Loucy (cell line): Measurements from ENCODE around the gene TMEFF1.
"Not testable (repeated sequence)": the region's sequence is repeated elsewhere in the genome, so short reads cannot be mapped to it uniquely, and the experiment has no call there.

Experiments used
- H2AFZ ChIP-seq: fragments of 200-600 bp; sonication (generic); 2 replicates; pipeline ENCODE4 v1.6.0; 2016; ENCODE audit warnings: antibody characterized with exemption, mild to moderate bottlenecking, low read length, moderate library complexity
- H3F3A ChIP-seq: fragments of 200-600 bp; 2 replicates; pipeline ENCODE4 v1.6.0; 2016; ENCODE audit warnings: antibody characterized with exemption, low read depth, mild to moderate bottlenecking
- H3K27me3 ChIP-seq: fragments of 200-600 bp; sonication (generic); 2 replicates; pipeline ENCODE4 v1.6.1; 2014; ENCODE audit warnings: low read length, mild to moderate bottlenecking; ENCODE audit not compliant: insufficient read depth, poor library complexity, severe bottlenecking
- H3K36me3 ChIP-seq: fragments of 200-600 bp; sonication (generic); 2 replicates; pipeline ENCODE4 v1.6.1; 2016; ENCODE audit warnings: low read length; ENCODE audit not compliant: insufficient read depth
- H3K4me1 ChIP-seq: fragments of 200-600 bp; sonication (generic); 2 replicates; pipeline ENCODE4 v1.5.1; 2014; ENCODE audit warnings: low read length, mild to moderate bottlenecking; ENCODE audit not compliant: insufficient read depth, poor library complexity, severe bottlenecking
- H3K4me2 ChIP-seq: fragments of 200-600 bp; sonication (generic); 2 replicates; pipeline ENCODE4 v1.6.0; 2014; ENCODE audit warnings: antibody characterized with exemption, low read length, low read depth, mild to moderate bottlenecking; ENCODE audit not compliant: poor library complexity, severe bottlenecking
- H3K4me3 ChIP-seq: fragments of 200-600 bp; sonication (generic); 2 replicates; pipeline ENCODE4 v1.5.1; 2014; ENCODE audit warnings: low read length, mild to moderate bottlenecking, mixed read lengths; ENCODE audit not compliant: poor library complexity, severe bottlenecking
- H3K79me2 ChIP-seq: fragments of 200-600 bp; sonication (generic); 2 replicates; pipeline ENCODE4 v1.6.1; 2014; ENCODE audit warnings: low read length; ENCODE audit not compliant: insufficient read depth
- H3K9ac ChIP-seq: fragments of 200-600 bp; sonication (generic); 2 replicates; pipeline ENCODE4 v1.6.0; 2014; ENCODE audit warnings: mild to moderate bottlenecking, low read depth, low read length, moderate library complexity; ENCODE audit not compliant: poor library complexity, severe bottlenecking
- H3K9me2 ChIP-seq: fragments of 200-600 bp; sonication (generic); replicated peaks from 2 replicates; pipeline ENCODE4 v1.6.1; 2016; ENCODE audit warnings: low read depth, low read length, mixed read lengths
- H3K9me3 ChIP-seq: fragments of 200-600 bp; sonication (generic); 2 replicates; pipeline ENCODE4 v1.6.1; 2014; ENCODE audit warnings: mild to moderate bottlenecking, antibody characterized with exemption, low read length, low read depth; ENCODE audit not compliant: insufficient read depth
- H4K20me1 ChIP-seq: fragments of 200-600 bp; sonication (generic); 2 replicates; pipeline ENCODE4 v1.6.0; 2014; ENCODE audit warnings: antibody characterized with exemption, low read length, mild to moderate bottlenecking; ENCODE audit not compliant: insufficient read depth, poor library complexity, severe bottlenecking
- CTCF ChIP-seq: fragments of 200-600 bp; sonication (generic); conservative IDR thresholded peaks from 2 replicates; pipeline ENCODE4 v1.5.1; 2014; ENCODE audit warnings: mild to moderate bottlenecking, antibody characterized with exemption, low read length
- EZH2phosphoT487 ChIP-seq: fragments of 200-600 bp; IDR thresholded peaks from 2 replicates; pipeline ENCODE4 v1.6.1; 2018; ENCODE audit warnings: antibody characterized with exemption, mild to moderate bottlenecking, moderate library complexity, borderline replicate concordance

The TMEFF1 gene

GRCh38 chr9:100515578-100516494, 42.9 kb downstream of the TMEFF1 start:
- Histone ChIP-seq H3K4me1 (peaks cover 1% of the 10 kb centered on the region), H2AFZ (no peak overlapping the region), H3K27me3 (no peaks in the 10 kb centered on the region), H3K9me2 (no peaks in the 10 kb centered on the region), H3K36me3 (peaks cover under 1% of the 10 kb centered on the region; the same call in 1 of the 2 replicates), H3F3A (no peaks in the 10 kb centered on the region), H3K79me2 (no peaks in the 10 kb centered on the region), H3K9ac (no peak overlapping the region), H3K4me2 (no peak overlapping the region), H3K9me3 (no peaks in the 10 kb centered on the region), H4K20me1 (no peaks in the 10 kb centered on the region), H3K4me3 (no peak overlapping the region)
- TF ChIP-seq EZH2phosphoT487 (no peak), CTCF (no peak)

GRCh38 chr9:100521282-100521681, 48.3 kb downstream of the TMEFF1 start:
- Histone ChIP-seq H3K9me3 (no peaks in the 10 kb centered on the region), H3K36me3 (0 out of 2 replicates have a peak, but pooled peaks cover 4% of the 10 kb centered on the region), H3K9me2 (no peaks in the 10 kb centered on the region), H3K4me2 (peak overlapping the region; percentile 50), H3K4me1 (peaks cover 12% of the 10 kb centered on the region), H4K20me1 (no peaks in the 10 kb centered on the region), H3F3A (no peaks in the 10 kb centered on the region), H3K4me3 (peak overlapping the region; percentile 19), H3K79me2 (no peaks in the 10 kb centered on the region), H3K27me3 (no peaks in the 10 kb centered on the region), H3K9ac (no peak overlapping the region), H2AFZ (0 out of 2 replicates have a peak overlapping the region, but pooled peaks have one; percentile 44)
- TF ChIP-seq EZH2phosphoT487: no peak
- TF ChIP-seq CTCF: no peak

GRCh38 chr9:100525563-100525962, 52.6 kb downstream of the TMEFF1 start:
- Histone ChIP-seq H3K9ac (no peak overlapping the region), H3K27me3 (no peaks in the 10 kb centered on the region), H3K4me2 (no peak overlapping the region), H3K79me2 (no peaks in the 10 kb centered on the region), H3K9me2 (no peaks in the 10 kb centered on the region), H3F3A (no peaks in the 10 kb centered on the region), H4K20me1 (no peaks in the 10 kb centered on the region), H3K9me3 (no peaks in the 10 kb centered on the region), H2AFZ (no peak overlapping the region), H3K36me3 (0 out of 2 replicates have a peak, but pooled peaks cover 4% of the 10 kb centered on the region), H3K4me1 (peaks cover 12% of the 10 kb centered on the region), H3K4me3 (no peak overlapping the region)
- TF ChIP-seq CTCF (no peak), EZH2phosphoT487 (no peak)

- H3K4me2 ChIP-seq, H3F3A ChIP-seq: not testable (repeated sequence)
Observed at GRCh38 chr9:100527180-100527794, 54.3 kb downstream of the TMEFF1 start.

More at GRCh38 chr9:100527180-100527794, 54.3 kb downstream of the TMEFF1 start:
- H2AFZ ChIP-seq, H3K9ac ChIP-seq, H3K4me3 ChIP-seq, H3K36me3 ChIP-seq, H3K9me2 ChIP-seq, H3K9me3 ChIP-seq, H4K20me1 ChIP-seq, H3K79me2 ChIP-seq, H3K27me3 ChIP-seq, H3K4me1 ChIP-seq: not testable (repeated sequence)
